ENCODE results near the gene CTIF. TPM values are rescaled to one million over a fixed set of nuclear protein-coding genes. Genes with fewer than 3 reads are reported as not detected.
A peak's percentile ranks its signal among the peaks of the same experiment; 100 is the strongest.

Gene CTIF
- total RNA-seq, 2 experiments from 2014 or later: 3.6 to 4.1 TPM

DNA sequence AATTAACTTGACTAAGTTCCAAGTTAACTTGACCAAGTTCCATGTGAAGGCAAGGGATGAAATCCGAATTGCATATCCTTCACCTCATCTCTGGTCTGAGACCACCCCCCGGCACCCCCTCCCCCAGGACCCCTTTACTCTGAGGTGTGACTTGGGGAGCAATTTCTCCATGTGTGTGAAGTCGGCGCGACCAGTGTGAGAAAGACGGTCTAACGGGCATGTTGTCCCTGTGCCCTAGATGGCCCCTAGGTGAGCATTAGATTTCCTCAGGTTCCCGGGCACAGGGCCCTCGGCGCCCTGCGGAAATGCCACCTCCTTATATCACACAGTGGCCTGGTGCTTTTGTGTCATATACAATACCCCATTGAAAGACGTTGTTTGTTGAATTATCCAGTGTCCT lies 137.1 kb downstream of the CTIF start:
- Mint-ChIP-seq H3K27ac (no peak overlapping the region), H3K36me3 (ENCODE audit: low read depth) (peaks cover 1% of the 10 kb centered on the region), H3K4me3 (no peak overlapping the region), H3K4me1 (ENCODE audit: low read depth) (no peaks in the 10 kb centered on the region), H3K9me3 (peaks cover 5% of the 10 kb centered on the region), H3K27me3 (ENCODE audit: low read depth) (no peaks in the 10 kb centered on the region)
- CTCF ChIA-PET: interaction anchor here (0.8 kb wide), 1 partner anchor 771 kb away, joined by 5 read pairs; no protein-coding TSS in a partner anchor
- intact Hi-C loops (cut with micrococcal nuclease): loop anchor here (1.0 to 10.0 kb wide), 14 partner anchors 101 to 1589 kb away; partner anchors contain the start of genes C18orf32, CFAP53, DYM and LIPG
- no peak for DNase-seq

DNA sequence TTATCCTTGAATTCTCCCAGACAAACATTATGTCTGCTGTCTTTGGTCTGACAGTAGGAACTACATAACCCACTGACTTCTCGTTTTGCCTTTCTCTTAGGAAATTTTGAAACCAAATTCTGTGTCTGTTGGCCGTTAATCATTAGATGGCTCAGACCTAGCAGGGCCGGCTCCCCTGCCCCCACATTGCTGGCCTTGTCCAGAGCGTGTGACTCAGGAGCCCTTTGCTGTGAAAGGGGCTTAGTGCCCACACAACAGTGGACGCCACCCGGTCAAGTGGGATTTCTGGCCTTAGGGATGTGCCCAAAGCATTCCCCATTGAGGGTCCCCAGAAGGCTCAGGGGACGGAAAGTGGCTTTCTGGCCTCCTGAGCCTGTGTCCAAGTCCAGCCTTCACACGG lies 137.5 kb downstream of the CTIF start:
- Mint-ChIP-seq H3K4me1 (ENCODE audit: low read depth) (no peaks in the 10 kb centered on the region), H3K27ac (no peak overlapping the region), H3K27me3 (ENCODE audit: low read depth) (no peaks in the 10 kb centered on the region), H3K9me3 (peaks cover 4% of the 10 kb centered on the region), H3K36me3 (ENCODE audit: low read depth) (peaks cover 1% of the 10 kb centered on the region), H3K4me3 (no peak overlapping the region)
- intact Hi-C loops (cut with micrococcal nuclease): loop anchor here (5.0 to 10.0 kb wide), 6 partner anchors 296 to 1588 kb away; partner anchors contain the start of genes C18orf32, CFAP53 and LIPG
- CTCF ChIA-PET: interaction anchor here (0.7 to 2.1 kb wide), 3 partner anchors 10 to 704 kb away, joined by 3 to 8 read pairs (median 3); no protein-coding TSS in a partner anchor
- no peak for DNase-seq

DNA sequence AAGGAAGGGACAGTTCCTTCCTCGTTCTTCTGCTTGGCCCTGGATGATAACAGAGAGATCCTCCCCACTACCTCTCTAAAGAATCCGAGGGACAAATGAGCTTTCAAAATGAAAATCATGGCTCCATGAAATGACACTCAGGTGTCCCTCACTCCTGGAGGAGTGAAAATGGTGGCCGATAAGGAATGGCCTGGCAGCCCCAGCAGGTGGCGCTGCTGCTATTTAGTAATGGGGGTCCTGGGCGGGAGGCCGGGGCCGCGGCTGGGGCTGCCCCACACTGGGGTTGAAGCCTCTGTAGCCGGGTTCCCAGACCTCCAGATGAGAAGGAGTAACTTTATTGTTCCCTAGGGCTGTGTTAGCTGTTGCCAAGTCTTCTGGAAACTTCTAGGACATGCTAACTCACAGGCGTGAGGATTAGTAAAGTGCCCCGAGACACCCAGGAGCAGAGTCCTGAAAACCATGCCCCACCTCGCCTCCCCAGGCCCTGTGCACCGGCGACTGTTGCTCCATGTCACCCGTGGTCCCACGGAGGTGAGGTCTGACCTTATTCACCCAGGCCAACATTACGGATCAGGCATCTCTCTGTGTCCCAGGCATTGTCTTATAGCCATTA lies 138.0 kb downstream of the CTIF start:
- H3K27me3 Mint-ChIP-seq (ENCODE audit: low read depth): no peaks in the 10 kb centered on the region

DNA sequence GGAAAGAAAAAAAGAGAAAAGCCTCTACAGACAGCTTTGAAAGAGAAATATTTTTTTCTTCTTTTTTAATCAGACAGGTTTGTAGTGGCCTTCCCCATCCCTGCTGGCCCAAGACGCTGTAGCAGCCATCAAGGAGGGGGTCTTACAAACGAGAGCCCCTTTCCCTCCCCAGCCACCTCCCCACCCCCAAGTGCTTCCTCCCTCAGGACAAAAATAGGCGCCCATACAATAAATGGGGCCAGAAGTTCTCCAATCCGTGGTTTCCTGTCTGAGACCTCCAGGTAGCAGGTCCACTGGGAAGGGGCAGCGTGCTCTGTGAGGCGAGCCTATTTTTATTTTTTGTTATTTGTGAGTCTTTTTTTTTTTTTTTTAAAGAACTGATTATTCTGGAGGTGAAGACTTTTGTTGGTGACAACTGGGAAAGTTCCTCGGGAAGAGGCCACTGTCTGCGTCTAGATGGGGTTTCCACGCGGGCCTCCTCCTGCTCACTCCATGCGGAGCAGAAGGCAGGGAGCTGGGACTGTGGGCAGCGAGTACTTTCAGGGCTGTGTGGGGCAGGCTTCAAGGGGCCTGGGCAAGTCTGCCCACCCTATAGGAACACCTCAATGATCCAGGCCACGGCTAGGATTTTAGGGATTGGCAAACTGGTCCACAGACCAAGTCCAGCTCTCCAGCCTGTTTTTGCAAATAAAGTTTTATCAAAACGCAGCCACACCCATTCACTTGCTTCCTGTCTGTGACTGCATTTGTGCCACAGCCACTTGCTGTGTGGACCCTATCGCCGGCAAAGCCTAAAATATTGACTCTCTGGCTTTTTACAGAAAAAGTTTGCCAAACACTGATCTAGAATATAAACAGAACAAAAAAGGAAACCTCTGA lies 139.6 kb downstream of the CTIF start:
- Mint-ChIP-seq H3K27me3 (ENCODE audit: low read depth) (no peaks in the 10 kb centered on the region), H3K9me3 (no peaks in the 10 kb centered on the region), H3K27ac (no peak overlapping the region), H3K4me1 (ENCODE audit: low read depth) (no peaks in the 10 kb centered on the region), H3K4me3 (no peak overlapping the region), H3K36me3 (ENCODE audit: low read depth) (no peaks in the 10 kb centered on the region)
- intact Hi-C loops (cut with micrococcal nuclease): loop anchor here (5.0 to 10.0 kb wide), 6 partner anchors 294 to 1586 kb away; partner anchors contain the start of genes C18orf32, CFAP53 and LIPG
- CTCF ChIA-PET: interaction anchor here (1.1 to 2.1 kb wide), 2 partner anchors 344 to 499 kb away, joined by 4 to 8 read pairs; no protein-coding TSS in a partner anchor
- DNase-seq: no peak

More for the DNA sequence above, 138.0 kb downstream of the CTIF start:
- intact Hi-C loops (cut with micrococcal nuclease): loop anchor here (5.0 to 10.0 kb wide), 6 partner anchors 295 to 1588 kb away; partner anchors contain the start of genes C18orf32, CFAP53 and LIPG
- peak; percentile 76 for DNase-seq
- no peaks in the 10 kb centered on the region for H3K4me1 Mint-ChIP-seq (ENCODE audit: low read depth)
- H3K36me3 Mint-ChIP-seq (ENCODE audit: low read depth): no peaks in the 10 kb centered on the region
- no peaks in the 10 kb centered on the region for H3K9me3 Mint-ChIP-seq
- no peak overlapping the region for H3K4me3 Mint-ChIP-seq
- no peak overlapping the region for H3K27ac Mint-ChIP-seq
- CTCF ChIA-PET: interaction anchor here (0.7 to 2.1 kb wide), 3 partner anchors 10 to 703 kb away, joined by 3 to 8 read pairs (median 3); no protein-coding TSS in a partner anchor

DNA sequence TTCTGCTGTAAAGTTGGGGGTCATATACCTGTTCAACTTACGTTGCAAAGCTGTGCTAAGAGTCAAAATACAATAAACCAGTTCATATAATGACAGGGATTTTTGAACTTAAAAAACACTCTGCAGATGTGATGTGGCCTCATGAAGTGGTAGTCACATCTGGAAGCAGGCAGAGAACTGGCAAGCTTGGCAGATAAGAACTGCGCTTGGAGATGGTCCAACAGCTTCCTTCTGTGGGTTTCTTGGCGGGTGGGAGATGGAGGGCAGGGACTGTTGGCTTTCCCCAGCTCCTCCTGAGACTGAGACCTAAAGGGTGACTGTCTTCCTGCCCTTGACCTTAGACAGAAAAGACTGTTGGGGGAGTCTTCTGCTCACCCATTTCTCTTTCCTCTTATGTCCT lies 140.4 kb downstream of the CTIF start:
- Mint-ChIP-seq H3K4me3 (no peak overlapping the region), H3K27ac (no peak overlapping the region), H3K36me3 (ENCODE audit: low read depth) (no peaks in the 10 kb centered on the region), H3K4me1 (ENCODE audit: low read depth) (no peaks in the 10 kb centered on the region), H3K27me3 (ENCODE audit: low read depth) (no peaks in the 10 kb centered on the region), H3K9me3 (no peaks in the 10 kb centered on the region)
- intact Hi-C loops (cut with micrococcal nuclease): loop anchor here (5.0 to 10.0 kb wide), 6 partner anchors 293 to 1586 kb away; partner anchors contain the start of genes C18orf32, CFAP53 and LIPG
- CTCF ChIA-PET: interaction anchor here (1.1 kb wide), 1 partner anchor 499 kb away, joined by 4 read pairs; no protein-coding TSS in a partner anchor
- DNase-seq: no peak

DNA sequence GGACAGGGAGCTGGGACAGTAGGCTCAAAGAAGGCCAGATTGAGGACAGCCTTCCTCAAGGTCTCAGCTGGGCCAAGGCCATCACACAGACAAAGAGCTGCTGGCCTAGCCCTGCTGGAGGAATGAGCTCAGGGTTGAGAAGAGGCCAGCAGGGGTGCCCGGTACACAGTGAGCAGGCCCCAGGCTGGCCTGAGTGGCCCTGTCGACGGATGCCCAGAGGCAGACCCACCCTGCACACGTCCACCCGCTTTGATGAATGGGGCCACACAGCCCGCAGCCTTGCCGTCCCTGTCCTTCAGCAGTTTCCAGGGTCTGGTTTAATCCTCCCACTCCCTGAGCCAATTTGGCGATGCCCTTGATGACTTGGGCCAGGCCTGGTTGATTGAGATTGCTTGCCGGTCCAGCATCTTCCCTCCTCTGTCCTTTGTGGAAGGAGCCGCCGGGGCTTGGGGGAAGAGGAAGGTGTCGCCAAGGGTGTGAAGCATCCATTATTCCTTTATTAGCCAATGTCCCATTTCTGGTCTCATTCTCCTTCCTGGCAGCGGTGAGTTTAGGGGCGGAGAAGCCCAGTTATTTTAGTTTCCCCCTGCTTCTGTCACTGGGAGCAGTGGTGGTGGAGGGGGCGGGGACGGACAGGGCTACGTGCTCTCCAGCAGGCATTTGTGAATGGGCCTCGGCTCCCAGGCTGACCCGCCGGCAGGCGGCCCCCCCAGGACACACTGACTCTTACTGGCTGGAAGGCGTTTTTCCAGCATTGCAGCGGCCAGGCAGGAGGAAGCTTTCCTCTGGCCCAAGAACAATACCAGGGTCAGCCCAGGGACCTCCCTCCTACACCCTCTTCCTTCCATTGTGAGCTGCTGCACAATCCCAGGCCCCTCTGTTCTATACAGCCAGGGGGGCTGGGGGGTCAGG lies 141.8 kb downstream of the CTIF start:
- H3K27me3 Mint-ChIP-seq (ENCODE audit: low read depth): no peaks in the 10 kb centered on the region
- intact Hi-C loops (cut with micrococcal nuclease): no loop called here
- no peaks in the 10 kb centered on the region for H3K9me3 Mint-ChIP-seq
- CTCF ChIA-PET: no interaction called here
- H3K27ac Mint-ChIP-seq: no peak overlapping the region
- no peak for DNase-seq
- H3K4me1 Mint-ChIP-seq (ENCODE audit: low read depth): no peaks in the 10 kb centered on the region
- H3K36me3 Mint-ChIP-seq (ENCODE audit: low read depth): no peaks in the 10 kb centered on the region
- no peak overlapping the region for H3K4me3 Mint-ChIP-seq

DNA sequence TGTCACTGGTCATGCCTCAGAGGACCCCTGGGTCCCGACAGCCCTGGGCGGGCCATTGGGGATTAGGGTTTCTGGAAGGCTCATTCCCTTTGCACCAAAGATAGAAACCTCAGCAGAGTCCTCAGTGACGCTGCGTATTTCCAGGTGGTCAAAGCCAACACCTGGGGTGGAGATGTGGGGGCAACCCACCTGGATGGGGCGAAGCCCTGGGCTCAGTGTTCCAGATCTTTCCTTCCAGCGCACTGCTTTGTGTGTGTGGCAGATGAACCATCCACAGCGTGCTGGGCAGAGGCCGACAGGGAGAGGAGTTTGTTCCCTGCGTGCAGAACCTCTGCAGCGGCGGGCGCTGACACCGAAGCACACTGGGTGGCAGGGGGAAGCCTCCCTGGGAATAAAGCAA lies 143.9 kb downstream of the CTIF start:
- DNase-seq: no peak
- H3K4me1 Mint-ChIP-seq (ENCODE audit: low read depth): no peaks in the 10 kb centered on the region
- no peaks in the 10 kb centered on the region for H3K36me3 Mint-ChIP-seq (ENCODE audit: low read depth)
- H3K9me3 Mint-ChIP-seq: no peaks in the 10 kb centered on the region
- CTCF ChIA-PET: no interaction called here
- no peak overlapping the region for H3K4me3 Mint-ChIP-seq
- no peak overlapping the region for H3K27ac Mint-ChIP-seq
- no peaks in the 10 kb centered on the region for H3K27me3 Mint-ChIP-seq (ENCODE audit: low read depth)
- intact Hi-C loops (cut with micrococcal nuclease): no loop called here

DNA sequence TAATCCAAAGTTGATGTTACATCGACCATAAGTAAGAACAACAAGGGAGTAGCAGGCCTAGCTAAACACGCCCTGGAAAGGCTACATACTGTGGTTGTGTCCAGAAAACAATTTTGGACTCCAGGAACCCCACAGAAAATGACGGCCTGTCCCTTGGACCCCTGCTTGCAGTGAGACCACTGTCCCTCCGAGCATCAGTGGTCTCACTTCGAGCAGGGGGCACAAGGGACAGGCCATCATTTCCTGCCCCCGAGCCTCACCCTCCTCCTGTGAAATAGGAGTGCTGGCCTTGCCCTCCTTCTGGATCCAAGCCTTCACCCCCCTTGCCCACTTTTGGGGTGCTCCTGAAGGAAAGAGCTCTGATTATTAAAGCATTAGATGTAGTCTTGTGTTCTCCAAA lies 144.4 kb downstream of the CTIF start:
- Mint-ChIP-seq H3K27ac (no peak overlapping the region), H3K36me3 (ENCODE audit: low read depth) (no peaks in the 10 kb centered on the region), H3K4me3 (no peak overlapping the region), H3K4me1 (ENCODE audit: low read depth) (no peaks in the 10 kb centered on the region), H3K27me3 (ENCODE audit: low read depth) (no peaks in the 10 kb centered on the region), H3K9me3 (no peaks in the 10 kb centered on the region)
- intact Hi-C loops (cut with micrococcal nuclease): no loop called here
- no peak for DNase-seq
- CTCF ChIA-PET: no interaction called here

DNA sequence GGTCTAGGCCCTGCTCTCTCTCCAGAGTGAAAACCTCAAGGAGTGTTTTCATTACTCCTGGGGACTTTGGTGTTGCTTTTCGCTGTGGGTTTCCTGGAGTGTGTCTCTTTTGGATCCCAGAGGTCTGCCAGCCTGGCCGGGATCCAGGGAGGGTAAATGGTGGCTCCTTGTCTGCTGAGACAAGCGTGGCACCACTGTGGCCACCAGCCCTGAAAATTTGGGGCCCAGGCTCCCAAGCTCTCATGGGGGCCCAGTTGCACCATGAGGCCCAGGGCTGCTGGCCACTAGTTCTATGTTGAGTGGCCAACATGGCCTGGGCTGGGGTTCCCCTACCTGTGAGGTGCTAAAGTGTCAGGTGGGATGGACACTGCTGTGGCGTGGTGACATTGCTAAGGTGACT lies 144.8 kb downstream of the CTIF start:
- DNase-seq: no peak
- Mint-ChIP-seq H3K4me3 (no peak overlapping the region), H3K4me1 (ENCODE audit: low read depth) (no peaks in the 10 kb centered on the region), H3K36me3 (ENCODE audit: low read depth) (no peaks in the 10 kb centered on the region), H3K27me3 (ENCODE audit: low read depth) (no peaks in the 10 kb centered on the region), H3K27ac (no peak overlapping the region), H3K9me3 (no peaks in the 10 kb centered on the region)
- CTCF ChIA-PET: no interaction called here
- intact Hi-C loops (cut with micrococcal nuclease): no loop called here

DNA sequence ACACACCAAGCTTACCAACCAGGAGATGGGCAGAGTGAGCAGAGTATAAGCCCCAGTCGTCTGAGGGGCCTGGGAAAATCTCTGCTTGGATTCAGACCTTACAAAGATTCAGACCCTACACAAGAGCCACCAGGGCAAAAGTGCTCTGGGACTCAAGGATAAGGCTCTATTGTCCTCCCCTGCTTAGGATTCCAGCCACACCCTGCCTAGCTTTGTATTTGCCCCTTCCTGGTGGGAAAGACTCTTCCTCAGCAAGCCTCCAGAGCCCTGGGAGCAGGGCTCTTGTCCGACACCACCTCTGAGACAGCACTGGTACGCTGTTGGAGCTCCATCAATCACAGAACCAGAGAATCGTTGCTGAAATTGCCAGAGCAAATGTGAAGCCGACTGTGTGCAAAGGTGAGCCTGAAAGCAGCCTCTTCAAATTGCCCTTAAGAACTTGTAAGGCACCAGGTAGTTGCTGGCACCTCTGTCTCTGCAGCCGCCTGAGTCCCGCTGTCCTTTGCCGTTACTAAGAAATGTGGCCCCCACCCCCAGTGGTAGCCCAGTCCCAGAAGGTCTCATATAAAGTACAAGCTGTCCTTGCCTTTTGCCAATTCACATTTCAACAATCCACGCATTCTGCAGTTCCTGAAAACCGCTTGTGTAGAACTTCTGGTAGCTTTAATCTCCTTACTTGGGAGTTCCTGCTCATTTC lies 148.7 kb downstream of the CTIF start:
- CTCF ChIA-PET: interaction anchor here (0.7 to 1.4 kb wide), 2 partner anchors 11 to 362 kb away, joined by 3 to 7 read pairs; no protein-coding TSS in a partner anchor
- H3K4me3 Mint-ChIP-seq: no peak overlapping the region
- intact Hi-C loops (cut with micrococcal nuclease): no loop called here
- H3K36me3 Mint-ChIP-seq (ENCODE audit: low read depth): no peaks in the 10 kb centered on the region
- no peaks in the 10 kb centered on the region for H3K9me3 Mint-ChIP-seq
- H3K27ac Mint-ChIP-seq: no peak overlapping the region
- H3K4me1 Mint-ChIP-seq (ENCODE audit: low read depth): no peaks in the 10 kb centered on the region
- no peaks in the 10 kb centered on the region for H3K27me3 Mint-ChIP-seq (ENCODE audit: low read depth)
- DNase-seq: no peak

DNA sequence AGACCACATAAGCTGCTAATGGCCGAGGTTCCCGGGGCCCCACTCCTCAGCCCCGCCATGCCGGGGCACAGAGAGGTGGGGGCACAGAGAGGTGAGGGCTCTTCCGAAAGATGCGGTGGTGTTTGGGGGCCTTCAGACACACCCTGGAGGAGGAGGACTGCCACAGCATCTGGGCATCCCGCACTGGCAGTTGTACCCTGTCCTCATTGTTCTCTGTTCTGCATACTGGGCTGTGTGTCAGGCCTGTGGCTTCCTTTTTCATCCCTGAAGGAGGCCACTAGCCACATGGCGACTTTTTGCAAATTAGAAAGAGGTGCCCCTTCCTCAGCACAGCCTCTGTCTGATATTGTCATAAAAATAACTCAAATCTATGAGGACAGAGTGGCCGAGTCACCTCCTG lies 150.1 kb downstream of the CTIF start:
- Mint-ChIP-seq H3K4me1 (ENCODE audit: low read depth) (no peaks in the 10 kb centered on the region), H3K9me3 (no peaks in the 10 kb centered on the region), H3K36me3 (ENCODE audit: low read depth) (no peaks in the 10 kb centered on the region), H3K27me3 (ENCODE audit: low read depth) (no peaks in the 10 kb centered on the region), H3K4me3 (no peak overlapping the region), H3K27ac (no peak overlapping the region)
- no peak for DNase-seq
- CTCF ChIA-PET: interaction anchor here (1.1 kb wide), 1 partner anchor 15 kb away, joined by 4 read pairs; no protein-coding TSS in a partner anchor
- intact Hi-C loops (cut with micrococcal nuclease): no loop called here
